ENCODE data around the gene CCT8. TPM values are rescaled to one million over a fixed set of nuclear protein-coding genes. Genes with fewer than 3 reads are reported as not detected.
A peak's percentile ranks its signal among the peaks of the same experiment; 100 is the strongest.

Gene CCT8
- total and polyA plus RNA-seq, 9 of the 15 experiments (the other 6 are each of a cell fraction or from before 2014, with no cell fraction given): 451 to 1,153 (median 677) TPM

DNA sequence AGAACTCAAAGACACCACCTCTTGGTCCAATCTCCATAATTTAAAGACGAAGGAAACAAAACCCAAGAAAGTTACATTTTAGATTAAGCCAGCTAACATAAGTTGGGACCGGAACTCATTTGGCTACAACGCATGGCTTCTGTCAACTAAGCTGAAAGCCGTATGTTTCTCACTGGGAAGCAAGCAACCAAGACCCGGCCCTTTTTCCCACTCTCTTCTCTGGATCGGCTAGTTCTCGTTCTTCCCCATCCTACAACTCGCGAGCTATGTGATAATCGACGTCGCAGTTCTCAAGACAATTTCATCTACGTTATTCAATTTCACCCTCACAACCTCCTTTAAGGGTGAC is 601 bp downstream of the CCT8 start:
- Histone ChIP-seq H3K9ac (ENCODE audit: insufficient read depth in 1 of 2, low read depth in 2 of 2, low read length in 2 of 2) (peak overlapping the region; percentile 96 to 97), H3K27ac (ENCODE audit: extremely low read depth, low read depth, low read length) (peak overlapping the region; percentile 92), H3K4me3 (peak overlapping the region; percentile 83), H3K4me2 (ENCODE audit: insufficient read depth, low read length) (peak overlapping the region; percentile 88), H3K27me3 (ENCODE audit: control insufficient read depth in 2 of 2, insufficient read depth in 2 of 2, low read length in 2 of 2) (no peaks in the 10 kb centered on the region), H2AFZ (ENCODE audit: low read depth, low read length) (peak overlapping the region; percentile 85), H3K9me1 (ENCODE audit: control insufficient read depth, insufficient read depth, low read length) (no peaks in the 10 kb centered on the region), H3K9me3 (replicated peaks; ENCODE audit: control insufficient read depth, insufficient read depth, low read depth, low read length) (no peaks in the 10 kb centered on the region; the same call in 1 of the 2 replicates), H3K79me2 (ENCODE audit: control insufficient read depth, insufficient read depth, low read length) (peaks cover 59% of the 10 kb centered on the region), H3K4me1 (replicated peaks in 1 of 2; ENCODE audit: control insufficient read depth in 2 of 2, insufficient read depth in 2 of 2, low read length in 2 of 2) (peaks cover 8 to 9% of the 10 kb centered on the region in 2 experiments), H4K20me1 (replicated peaks; ENCODE audit: control insufficient read depth, insufficient read depth, low read length) (peaks cover 19% of the 10 kb centered on the region), H3K36me3 (ENCODE audit: control insufficient read depth, insufficient read depth, low read length) (peaks cover 46% of the 10 kb centered on the region)
- intact Hi-C loops (cut with micrococcal nuclease) (loop anchor here (1.0 to 5.0 kb wide), 5 partner anchors 51 to 574 kb away; partner anchors contain the start of genes LTN1 and USP16), in situ Hi-C loops (cut with MboI) (no loop called here)
- WGBS (ENCODE audit: insufficient coverage, low coverage, missing lambda C conversion rate): under 1% methylated on average over 13 of the region's 13 CpGs
- DNase-seq (ENCODE audit: extremely low read depth in 1 of 4, low spot score in 3 of 4) (peak in 2 of 4 experiments; percentile 18 to 55), ATAC-seq (peak; percentile 30), FAIRE-seq (no peak)
- ChIA-PET CTCF (ENCODE audit: low intra/inter-chr PET ratio) (no interaction called here), POLR2A (interaction anchor here (0.6 to 5.0 kb wide), 20 partner anchors 9 to 339 kb away, joined by 3 to 31 read pairs (median 5); partner anchors contain the start of gene USP16)
- BruUV-seq (replicated peaks): no TSS peak
- TF ChIP-seq FOXK1 (CRISPR knock-in tag; IDR thresholded peaks at IDR 0.05; ENCODE audit: borderline replicate concordance): 0 out of 2 replicates have a peak, but pooled peaks have one; percentile 13
- no peak for TF ChIP-seq DMBX1 (CRISPR knock-in tag; IDR thresholded peaks at IDR 0.05; ENCODE audit: borderline replicate concordance)
- peak; percentile 17; the same call in 1 of the 2 replicates for TF ChIP-seq ETV1 (tag; conservative IDR thresholded peaks at IDR 0.05; ENCODE audit: low read depth)
- peak; percentile 12; the same call in 1 of the 2 replicates for TF ChIP-seq THRAP3 (IDR thresholded peaks at IDR 0.05; ENCODE audit: borderline replicate concordance)
- 0 out of 2 replicates have a peak, but pooled peaks have one; percentile 42 for TF ChIP-seq ZNF589 (CRISPR knock-in tag; IDR thresholded peaks at IDR 0.05; ENCODE audit: low read depth)
- peak; percentile 55; the same call in 1 of the 2 replicates for TF ChIP-seq BACH1 (tag; IDR thresholded peaks at IDR 0.05)
- peak; percentile 40 for TF ChIP-seq HDAC3 (IDR thresholded peaks at IDR 0.05; ENCODE audit: borderline replicate concordance, partially characterized antibody)
- TF ChIP-seq YBX1 (IDR thresholded peaks at IDR 0.05): no peak
- TF ChIP-seq SIN3A (IDR thresholded peaks at IDR 0.05; ENCODE audit: borderline replicate concordance in 2 of 2, control insufficient read depth in 1 of 2, low read depth in 2 of 2, low read length in 2 of 2): peak in 1 of 2 experiments; percentile 66; a peak in 2 of 4 replicates
- no peak for TF ChIP-seq KAT2B (IDR thresholded peaks at IDR 0.05; ENCODE audit: low read depth, low read length)

All from K562 (cell line).